ENCODE data around the gene KCNQ5. TPM values are rescaled to one million over a fixed set of nuclear protein-coding genes. Genes with fewer than 3 reads are reported as not detected.

Gene KCNQ5
- total and polyA plus RNA-seq, 10 of the 15 experiments (the other 5 are each of a cell fraction or from before 2014, with no cell fraction given), result 0.60 to 16.2 (median 3.2) TPM

- SMC1A ChIA-PET (ENCODE audit: uncharacterized antibody, unreplicated experiment), result interaction anchor here (1.5 kb wide), 1 partner anchor 9 kb away, joined by 4 read pairs; no protein-coding TSS in a partner anchor
- no peaks in the 10 kb centered on the region for H4K20me1 ChIP-seq (ENCODE audit: control insufficient read depth, insufficient read depth)
- H2AFZ ChIP-seq (ENCODE audit: control insufficient read depth, low read depth, low read length), result no peak overlapping the region
- no peaks in the 10 kb centered on the region for H3K36me3 ChIP-seq (ENCODE audit: control insufficient read depth in 2 of 2, insufficient read depth in 2 of 2, low read length in 1 of 2)
- DNase-seq (ENCODE audit: low read depth, low spot score) (no peak), FAIRE-seq (no peak), ATAC-seq (no peak)
- no peak overlapping the region for H3K27ac ChIP-seq (ENCODE audit: control insufficient read depth, insufficient read depth)
- no peaks in the 10 kb centered on the region for H3K27me3 ChIP-seq (replicated peaks in 1 of 2; ENCODE audit: control insufficient read depth in 2 of 2, insufficient read depth in 2 of 2, low read length in 1 of 2)
- no peak overlapping the region for H3K4me2 ChIP-seq (ENCODE audit: control insufficient read depth, insufficient read depth)
- no peaks in the 10 kb centered on the region for H3K4me1 ChIP-seq (ENCODE audit: control insufficient read depth, insufficient read depth, low read length)
- 100% methylated on average over 1 of the region's 1 CpG for WGBS (ENCODE audit: insufficient coverage, insufficient replicate concordance, low lambda C conversion rate, missing lambda C conversion rate)
- CTCF ChIA-PET, result no interaction called here
- in situ Hi-C loops (cut with MboI) (no loop called here), intact Hi-C loops (cut with micrococcal nuclease; ENCODE audit: unreplicated experiment) (no loop called here)
- H3K9ac ChIP-seq (ENCODE audit: control insufficient read depth, insufficient read depth, low read length), result no peak overlapping the region
- no peak overlapping the region for H3K4me3 ChIP-seq
- H3K79me2 ChIP-seq (ENCODE audit: control insufficient read depth, insufficient read depth, low read length), result no peaks in the 10 kb centered on the region
- no TSS peak for BruUV-seq (replicated peaks)
- no peaks in the 10 kb centered on the region for H3K9me3 ChIP-seq (replicated peaks; ENCODE audit: control insufficient read depth, insufficient read depth, low read length)
- no peak for TF ChIP-seq BMI1 (IDR thresholded peaks at IDR 0.05; ENCODE audit: borderline replicate concordance)
- no peak for TF ChIP-seq STAT3 (IDR thresholded peaks at IDR 0.05; ENCODE audit: low read depth, low read length)
- TF ChIP-seq STAT1 (conservative IDR thresholded peaks at IDR 0.05), result no peak
- no peak for TF ChIP-seq TCF3 (IDR thresholded peaks at IDR 0.05; ENCODE audit: borderline replicate concordance, insufficient read depth, low read depth, low read length)
- no peak for TF ChIP-seq HDAC6 (IDR thresholded peaks at IDR 0.05; ENCODE audit: unreplicated experiment)
- no peak for TF ChIP-seq CBFB (IDR thresholded peaks at IDR 0.05; ENCODE audit: low read depth)
- TF ChIP-seq, protein P1, sequence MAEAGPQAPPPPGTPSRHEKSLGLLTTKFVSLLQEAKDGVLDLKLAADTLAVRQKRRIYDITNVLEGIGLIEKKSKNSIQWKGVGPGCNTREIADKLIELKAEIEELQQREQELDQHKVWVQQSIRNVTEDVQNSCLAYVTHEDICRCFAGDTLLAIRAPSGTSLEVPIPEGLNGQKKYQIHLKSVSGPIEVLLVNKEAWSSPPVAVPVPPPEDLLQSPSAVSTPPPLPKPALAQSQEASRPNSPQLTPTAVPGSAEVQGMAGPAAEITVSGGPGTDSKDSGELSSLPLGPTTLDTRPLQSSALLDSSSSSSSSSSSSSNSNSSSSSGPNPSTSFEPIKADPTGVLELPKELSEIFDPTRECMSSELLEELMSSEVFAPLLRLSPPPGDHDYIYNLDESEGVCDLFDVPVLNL (IDR thresholded peaks at IDR 0.05; ENCODE audit: low read depth, low read length), result no peak
- no peak for TF ChIP-seq CHD2 (IDR thresholded peaks at IDR 0.05; ENCODE audit: borderline replicate concordance, low read depth, low read length)
- POLR2A ChIA-PET, result no interaction called here
- RAD21 ChIA-PET (ENCODE audit: unreplicated experiment), result no interaction called here
Measured at GRCh38 chr6:72864236-72864635, 242.4 kb downstream of the KCNQ5 start.

DNA sequence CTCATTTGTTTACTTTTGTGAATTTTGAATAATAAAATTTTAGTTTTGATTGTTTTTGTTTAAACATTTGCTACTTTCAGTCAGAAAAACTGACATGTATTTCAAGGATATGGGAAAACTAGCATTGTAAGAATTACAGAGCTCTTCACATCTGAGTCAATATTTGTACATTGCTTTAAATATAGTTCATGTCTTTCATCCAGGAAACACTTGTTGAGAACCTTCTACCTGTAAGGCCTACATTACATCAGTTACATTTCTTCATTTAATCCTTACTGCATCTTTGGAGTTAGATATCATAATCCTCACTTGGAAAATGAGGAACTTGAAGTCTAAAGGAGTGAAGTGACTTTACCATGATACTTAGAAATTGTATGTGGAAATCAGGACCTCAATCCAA is 242.9 kb downstream of the KCNQ5 start:
- Histone ChIP-seq H4K20me1 (ENCODE audit: control insufficient read depth, insufficient read depth) (no peaks in the 10 kb centered on the region), H3K9me3 (replicated peaks; ENCODE audit: control insufficient read depth, insufficient read depth, low read length) (no peaks in the 10 kb centered on the region), H3K9ac (ENCODE audit: control insufficient read depth, insufficient read depth, low read length) (no peak overlapping the region), H3K36me3 (ENCODE audit: control insufficient read depth in 2 of 2, insufficient read depth in 2 of 2, low read length in 1 of 2) (no peaks in the 10 kb centered on the region), H3K4me3 (no peak overlapping the region), H3K4me2 (ENCODE audit: control insufficient read depth, insufficient read depth) (no peak overlapping the region), H2AFZ (ENCODE audit: control insufficient read depth, low read depth, low read length) (no peak overlapping the region), H3K27me3 (replicated peaks in 1 of 2; ENCODE audit: control insufficient read depth in 2 of 2, insufficient read depth in 2 of 2, low read length in 1 of 2) (no peaks in the 10 kb centered on the region), H3K79me2 (ENCODE audit: control insufficient read depth, insufficient read depth, low read length) (no peaks in the 10 kb centered on the region), H3K4me1 (ENCODE audit: control insufficient read depth, insufficient read depth, low read length) (no peaks in the 10 kb centered on the region), H3K27ac (ENCODE audit: control insufficient read depth, insufficient read depth) (no peak overlapping the region)
- ChIA-PET SMC1A (ENCODE audit: uncharacterized antibody, unreplicated experiment) (no interaction called here), CTCF (no interaction called here), RAD21 (ENCODE audit: unreplicated experiment) (no interaction called here), POLR2A (no interaction called here)
- BruUV-seq (replicated peaks), result no TSS peak
- in situ Hi-C loops (cut with MboI) (no loop called here), intact Hi-C loops (cut with micrococcal nuclease; ENCODE audit: unreplicated experiment) (no loop called here)
- TF ChIP-seq ZBTB4 (CRISPR knock-in tag; IDR thresholded peaks at IDR 0.05), result no peak
- no peak for TF ChIP-seq RBBP5 (conservative IDR thresholded peaks at IDR 0.05)
- TF ChIP-seq, protein P2, sequence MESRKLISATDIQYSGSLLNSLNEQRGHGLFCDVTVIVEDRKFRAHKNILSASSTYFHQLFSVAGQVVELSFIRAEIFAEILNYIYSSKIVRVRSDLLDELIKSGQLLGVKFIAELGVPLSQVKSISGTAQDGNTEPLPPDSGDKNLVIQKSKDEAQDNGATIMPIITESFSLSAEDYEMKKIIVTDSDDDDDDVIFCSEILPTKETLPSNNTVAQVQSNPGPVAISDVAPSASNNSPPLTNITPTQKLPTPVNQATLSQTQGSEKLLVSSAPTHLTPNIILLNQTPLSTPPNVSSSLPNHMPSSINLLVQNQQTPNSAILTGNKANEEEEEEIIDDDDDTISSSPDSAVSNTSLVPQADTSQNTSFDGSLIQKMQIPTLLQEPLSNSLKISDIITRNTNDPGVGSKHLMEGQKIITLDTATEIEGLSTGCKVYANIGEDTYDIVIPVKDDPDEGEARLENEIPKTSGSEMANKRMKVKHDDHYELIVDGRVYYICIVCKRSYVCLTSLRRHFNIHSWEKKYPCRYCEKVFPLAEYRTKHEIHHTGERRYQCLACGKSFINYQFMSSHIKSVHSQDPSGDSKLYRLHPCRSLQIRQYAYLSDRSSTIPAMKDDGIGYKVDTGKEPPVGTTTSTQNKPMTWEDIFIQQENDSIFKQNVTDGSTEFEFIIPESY (IDR thresholded peaks at IDR 0.05), result no peak
- no peak for ATAC-seq
- no peak for FAIRE-seq
- no peak for DNase-seq (ENCODE audit: low read depth, low spot score)

Data from GM12878 (cell line).